ENCODE results near the gene ZNF879.

Gene ZNF879

GRCh38 chr5:179008667-179009066 is 14.9 kb upstream of the ZNF879 start:
- DNase-seq = no peak

DNA sequence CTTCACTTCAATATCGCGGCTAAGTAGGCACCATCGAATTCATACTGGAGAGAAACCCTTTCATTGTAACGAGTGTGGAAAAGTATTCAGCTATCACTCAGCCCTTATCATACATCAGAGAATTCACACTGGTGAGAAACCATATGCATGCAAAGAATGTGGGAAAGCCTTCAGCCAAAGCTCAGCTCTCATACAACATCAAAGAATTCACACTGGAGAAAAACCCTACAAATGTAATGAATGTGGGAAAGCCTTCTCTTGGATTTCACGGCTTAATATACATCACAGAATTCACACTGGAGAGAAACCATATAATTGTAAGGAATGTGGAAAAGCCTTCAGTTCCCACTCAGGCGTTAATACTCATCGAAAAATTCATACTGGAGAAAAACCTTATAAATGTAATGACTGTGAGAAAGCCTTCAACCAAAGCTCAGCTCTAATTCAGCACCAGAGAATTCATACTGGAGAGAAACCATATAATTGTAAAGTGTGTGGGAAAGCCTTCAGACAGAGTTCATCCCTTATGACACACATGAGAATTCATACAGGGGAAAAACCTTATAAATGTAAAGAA is 9.5 kb downstream of the ZNF879 start:
- no peak for DNase-seq

DNA sequence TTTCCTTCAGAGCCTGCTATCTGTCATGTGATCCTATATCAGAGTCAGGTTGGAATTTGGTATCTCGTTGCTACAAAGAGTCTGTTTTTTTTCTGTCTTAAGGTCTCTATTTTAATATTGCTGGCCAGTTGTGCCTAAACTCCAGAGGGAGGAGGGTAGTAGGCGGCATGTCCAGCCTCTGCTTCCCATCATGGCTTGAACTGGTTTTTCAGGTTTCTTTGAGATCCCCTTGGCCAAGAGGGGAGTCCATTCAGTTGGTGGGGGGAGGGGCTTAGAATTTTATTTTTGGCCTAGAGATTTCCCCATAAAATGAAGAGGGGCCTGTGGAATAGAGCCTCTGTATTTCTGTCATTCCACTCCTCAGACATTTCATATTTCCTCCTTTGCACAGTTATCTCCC is 21.2 kb downstream of the ZNF879 start:
- no peak for DNase-seq

GRCh38 chr5:179051784-179052183 is 28.2 kb downstream of the ZNF879 start:
- no peak for DNase-seq

DNA sequence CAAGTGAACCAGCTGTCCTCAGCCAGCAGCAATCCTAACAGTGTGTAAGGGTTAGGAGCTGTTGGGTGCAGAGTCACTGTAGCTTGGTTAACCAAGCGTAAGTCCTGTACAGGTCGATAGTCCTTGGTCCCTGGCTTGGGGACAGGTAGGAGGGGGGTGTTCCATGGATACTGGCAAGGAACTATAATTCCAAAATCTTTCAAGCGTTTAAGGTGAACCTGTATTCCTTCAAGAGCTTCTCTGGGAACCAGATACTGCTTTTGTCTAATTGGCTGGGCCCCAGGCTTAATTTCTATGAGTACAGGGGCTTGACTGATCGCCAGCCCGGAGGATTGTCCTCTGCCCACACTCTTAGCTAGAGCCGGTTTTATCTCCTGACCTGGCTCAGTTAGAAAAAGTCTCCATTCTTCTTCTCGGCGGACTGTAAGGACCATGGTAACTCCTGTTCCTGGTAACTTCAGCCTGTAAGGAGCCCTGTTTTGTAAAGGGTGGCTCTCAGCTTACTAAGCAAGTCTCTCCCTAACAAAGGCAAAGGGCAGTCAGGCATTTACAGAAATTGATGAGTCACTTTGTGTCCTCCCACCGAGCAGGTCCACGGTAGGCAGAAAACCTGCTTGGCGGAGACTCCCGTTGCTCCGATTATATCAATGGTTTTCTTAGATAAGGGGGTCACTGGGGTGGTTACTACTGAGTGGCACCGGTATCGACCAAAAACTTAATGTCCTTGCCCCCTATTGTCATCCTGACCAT is 30.6 kb downstream of the ZNF879 start:
- no peak for DNase-seq

DNA sequence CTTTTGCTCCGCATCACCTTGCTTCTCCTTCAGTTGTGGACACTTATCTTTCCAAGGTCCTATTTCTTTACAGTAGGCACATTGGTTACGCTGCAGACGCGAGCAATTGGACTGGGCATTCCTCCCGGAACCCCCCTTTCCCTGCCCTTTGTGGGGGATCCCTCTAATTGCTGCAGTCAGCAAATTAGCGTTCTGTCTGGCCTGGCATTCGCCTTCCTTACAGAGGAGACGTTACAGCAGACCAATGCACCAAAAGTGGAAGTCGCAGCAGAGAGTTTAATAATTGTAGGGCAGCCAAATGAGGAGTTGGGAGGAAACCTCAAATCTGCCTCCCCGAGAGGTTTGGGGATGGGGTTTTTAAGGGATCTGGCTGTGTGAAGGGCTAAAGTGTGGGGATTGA is 31.3 kb downstream of the ZNF879 start:
- no peak for DNase-seq

GRCh38 chr5:179055436-179055835 is 31.8 kb downstream of the ZNF879 start:
- no peak for DNase-seq

- DNase-seq = no peak
Measured at GRCh38 chr5:179055841-179056240, 32.2 kb downstream of the ZNF879 start.

DNA sequence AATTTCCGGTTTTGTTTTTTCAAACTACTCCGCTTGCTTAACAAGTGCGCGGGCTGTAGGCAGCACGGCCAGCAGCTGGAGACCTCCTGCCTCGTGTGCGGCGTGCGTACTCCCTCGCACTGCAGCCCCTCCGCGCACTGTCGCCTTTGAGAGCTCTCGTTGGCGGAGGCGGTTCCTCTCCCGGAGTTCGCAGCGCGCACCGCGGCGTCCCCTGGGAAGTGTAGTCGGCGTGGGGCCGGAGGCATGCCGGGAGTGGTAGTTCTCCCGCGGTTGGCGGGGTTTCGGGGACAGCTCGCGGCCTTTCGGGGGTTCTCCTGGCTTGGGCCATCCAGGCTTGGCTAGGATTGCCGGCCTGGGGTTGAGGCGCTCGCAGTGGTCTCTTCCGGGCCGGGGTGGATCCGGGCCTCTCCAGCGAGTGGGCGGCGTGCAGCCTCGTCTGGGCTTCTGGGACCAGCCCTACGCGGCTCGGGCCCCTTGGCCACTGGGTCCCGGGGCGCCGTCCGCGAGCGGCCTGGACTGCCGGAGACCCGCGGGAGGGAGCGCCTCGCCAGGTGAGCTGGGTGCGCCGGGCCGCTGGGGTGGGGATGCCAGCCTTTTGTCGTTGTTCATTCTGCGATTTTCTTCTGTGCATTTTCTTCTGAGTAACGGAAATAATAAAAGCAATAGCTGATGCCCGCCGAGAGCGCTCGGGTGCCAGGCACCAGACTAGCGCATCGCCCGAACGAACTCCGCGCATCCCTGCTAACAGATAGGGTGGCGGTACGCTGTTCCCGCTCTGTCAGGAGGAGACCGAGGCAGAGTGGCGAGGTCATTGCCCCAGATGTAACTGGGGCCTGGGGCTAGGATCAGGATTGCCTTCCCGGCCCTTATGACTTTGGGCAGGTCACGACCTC is 36.8 kb downstream of the ZNF879 start, which contains the start of gene ZNF354C:
TSS of gene ZNF354C (plus strand) at position 258 of the 893 bp plus-strand sequence. CDS start 1,696 bp downstream, outside the sequence.
- peak; percentile 92 for DNase-seq

DNA sequence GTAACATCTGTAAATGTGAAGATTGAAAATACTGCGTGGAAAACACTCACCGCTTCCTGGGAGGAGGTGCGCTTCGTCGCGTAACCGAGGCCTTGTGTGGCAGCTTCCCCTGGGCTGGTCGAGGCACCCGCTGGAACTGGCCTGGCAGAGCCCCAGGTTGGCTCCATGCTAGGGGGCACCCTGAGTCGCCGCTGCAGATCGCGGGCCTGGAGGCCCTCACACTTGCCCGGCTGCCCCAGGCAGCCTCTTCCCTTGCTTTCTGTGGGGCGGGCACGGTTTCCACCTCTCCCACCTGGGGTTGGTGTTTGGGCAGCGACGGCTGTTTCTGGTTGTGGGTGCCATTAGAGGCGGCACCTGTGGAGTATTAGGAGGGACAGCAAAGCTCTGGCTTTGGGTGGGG is 37.4 kb downstream of the ZNF879 start:
- DNase-seq = no peak

GRCh38 chr5:179065703-179066102 is 42.1 kb downstream of the ZNF879 start:
- DNase-seq = no peak

DNA sequence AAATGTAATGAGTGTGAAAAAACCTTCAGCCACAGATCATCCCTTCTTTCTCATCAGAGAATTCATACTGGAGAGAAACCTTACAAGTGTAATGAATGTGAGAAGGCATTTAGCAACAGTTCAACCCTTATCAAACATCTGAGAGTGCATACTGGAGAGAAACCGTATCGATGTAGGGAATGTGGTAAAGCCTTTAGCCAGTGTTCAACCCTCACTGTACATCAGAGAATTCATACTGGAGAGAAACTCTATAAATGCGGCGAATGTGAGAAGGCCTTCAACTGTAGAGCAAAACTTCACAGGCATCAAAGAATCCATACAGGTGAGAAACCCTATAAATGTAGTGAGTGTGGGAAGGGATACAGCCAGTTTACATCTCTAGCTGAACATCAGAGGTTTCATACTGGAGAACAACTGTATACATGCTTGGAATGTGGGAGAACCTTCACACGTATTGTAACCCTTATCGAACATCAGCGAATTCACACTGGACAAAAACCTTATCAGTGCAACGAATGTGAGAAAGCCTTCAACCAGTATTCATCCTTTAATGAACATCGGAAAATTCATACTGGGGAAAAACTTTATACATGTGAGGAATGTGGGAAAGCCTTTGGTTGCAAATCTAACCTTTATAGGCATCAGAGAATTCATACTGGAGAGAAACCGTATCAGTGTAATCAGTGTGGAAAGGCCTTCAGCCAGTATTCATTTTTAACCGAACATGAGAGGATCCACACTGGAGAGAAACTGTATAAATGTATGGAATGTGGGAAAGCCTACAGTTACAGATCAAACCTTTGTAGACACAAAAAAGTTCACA is 55.8 kb downstream of the ZNF879 start:
- no peak for DNase-seq

DNA sequence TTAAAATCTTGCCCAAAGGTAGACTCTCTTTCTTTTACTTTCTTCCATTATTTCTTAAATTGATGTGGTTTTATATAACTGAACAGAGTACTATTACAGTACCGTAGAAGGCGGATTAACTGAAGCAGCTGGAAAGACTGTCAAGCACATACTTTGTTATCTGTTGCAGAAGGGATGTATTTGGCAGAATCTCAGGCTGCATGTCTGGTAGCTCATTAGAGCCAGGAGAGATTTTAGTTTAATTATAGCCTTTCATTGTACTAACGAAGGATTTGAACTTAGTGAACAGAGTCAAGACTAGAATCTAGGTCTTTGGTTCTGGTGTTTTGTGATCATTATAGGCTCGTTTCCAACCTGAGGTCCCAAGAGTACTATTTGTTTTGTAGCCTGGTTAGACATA is 57.1 kb downstream of the ZNF879 start:
- DNase-seq = no peak
